Forelimb muscle (tissue), 1 donor: ENCODE results near the gene SMPD1. TPM values are rescaled to one million over a fixed set of nuclear protein-coding genes. Genes with fewer than 3 reads are reported as not detected.

Source experiments
- DNase-seq: peaks from one replicate; pipeline ENCODE4 v3.0.0-alpha.2; 2013; ENCODE audit warnings: low read depth
- polyA plus RNA-seq: library from polyadenylated mRNA; unstranded; fragments of 120-200 nt; gene quantifications from one replicate; pipeline ENCODE4 v1.2.1, GENCODE V29; 2013; ENCODE audit not compliant: insufficient read length

The SMPD1 gene
- polyA plus RNA-seq, 1 donor = 22.4 TPM

GRCh38 chr11:6414874-6415328, 24.6 kb downstream of the SMPD1 start:
- DNase-seq = no peak

DNA sequence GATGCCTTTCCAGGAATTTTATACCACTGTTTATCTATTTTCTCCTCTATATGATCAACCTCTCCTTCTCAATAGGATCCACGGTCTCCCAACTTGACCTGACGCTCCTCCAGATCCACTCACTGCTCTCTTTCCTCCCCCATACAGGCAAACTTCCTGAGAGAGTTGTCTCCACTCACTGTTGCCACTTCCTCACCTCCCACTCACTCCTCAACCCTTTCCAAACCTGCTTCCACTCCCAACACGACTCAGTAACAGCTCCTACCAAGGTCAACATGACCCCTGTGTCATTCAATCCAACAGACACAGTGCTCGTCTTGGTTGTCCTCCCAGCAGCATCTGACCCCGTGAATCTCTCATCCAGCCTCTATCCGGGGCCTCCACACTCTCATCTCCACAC, 25.5 kb downstream of the SMPD1 start:
- no peak for DNase-seq

DNA sequence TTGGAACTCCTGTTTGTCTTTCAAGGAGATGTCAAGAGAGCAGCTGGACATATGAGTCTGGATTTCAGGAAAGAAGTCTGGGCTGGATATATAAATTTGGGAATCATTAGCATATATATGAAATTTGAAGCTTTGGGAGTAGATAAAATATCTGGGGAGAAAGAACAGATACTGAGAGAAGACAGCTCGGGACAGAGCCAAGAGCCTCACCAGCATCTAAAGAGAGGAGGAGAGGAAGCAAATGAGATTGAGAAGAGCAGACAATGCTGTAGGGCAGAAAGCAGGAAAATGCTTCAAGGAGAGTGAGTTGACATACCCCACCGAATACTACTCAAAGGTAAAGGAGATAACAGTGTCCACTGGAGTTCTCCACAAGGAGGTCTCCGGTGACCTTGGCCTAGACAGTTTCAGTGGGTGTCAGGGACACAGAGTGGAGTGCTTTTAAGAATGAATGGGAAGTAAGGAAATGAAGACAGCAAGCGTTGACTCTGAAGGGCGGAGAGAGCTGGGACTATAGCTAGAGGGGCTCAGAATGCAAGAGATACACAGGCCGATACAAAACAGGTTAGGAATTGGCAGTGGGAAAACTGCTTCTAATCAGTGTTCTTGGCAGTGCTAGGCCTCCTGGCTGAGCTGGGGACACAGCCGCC, 27.8 kb downstream of the SMPD1 start:
- DNase-seq = no peak

DNA sequence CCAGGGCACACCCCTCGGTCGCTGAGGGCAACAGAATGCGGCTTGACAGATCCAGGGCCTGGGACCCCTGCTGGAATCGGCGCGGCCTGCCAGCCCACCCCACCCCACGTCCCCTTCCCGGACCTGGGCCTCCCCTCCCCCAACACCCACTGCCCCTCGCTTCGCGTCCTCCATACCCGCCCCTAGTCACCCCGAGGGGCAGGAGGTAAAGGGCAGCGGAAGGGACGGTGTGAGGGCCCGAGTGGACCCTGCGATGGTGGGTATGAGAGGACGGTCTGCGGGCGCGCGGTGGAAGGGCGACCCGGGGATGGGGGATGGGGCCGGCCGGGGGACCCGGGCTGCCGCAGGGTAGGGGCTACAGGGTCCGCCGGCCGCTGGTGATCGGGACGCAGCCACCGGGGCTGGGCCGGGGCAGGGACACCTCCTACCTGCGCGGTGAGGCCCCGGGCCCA, 28.3 kb downstream of the SMPD1 start:
- DNase-seq = no peak

DNA sequence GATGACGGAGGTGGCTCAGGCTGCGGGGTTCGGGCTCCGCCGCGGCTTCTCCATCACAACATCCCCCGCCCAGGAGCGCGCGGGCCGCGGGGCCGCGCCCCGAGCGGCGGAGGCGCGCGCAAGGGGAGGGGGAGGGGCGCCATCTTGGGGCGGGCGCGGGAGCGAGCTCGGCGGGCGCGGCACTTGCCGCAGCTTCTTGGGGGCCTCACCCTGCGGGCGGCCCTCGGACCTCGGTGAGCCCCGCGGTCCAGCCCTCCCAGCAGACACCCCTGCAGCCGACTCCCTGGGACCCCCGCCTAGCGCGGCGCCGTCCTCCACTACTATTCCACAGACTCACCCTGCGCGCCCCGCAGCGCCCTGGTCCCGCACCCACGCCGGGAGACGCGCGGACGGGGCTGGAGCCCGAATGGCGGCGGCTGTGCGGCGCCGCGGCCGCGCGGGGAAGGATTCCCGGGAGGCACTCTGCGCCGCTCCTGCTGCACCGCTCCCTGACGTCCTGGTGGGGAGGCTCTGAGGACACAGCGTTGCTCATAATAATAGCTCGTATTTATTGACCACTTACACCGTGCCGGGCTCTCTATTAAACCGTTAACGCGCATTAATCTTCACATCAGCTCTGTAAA, 28.8 kb downstream of the SMPD1 start, which contains the start of gene APBB1:
Gene APBB1 (minus strand): TSS at position 86 of the 623 bp plus-strand sequence. CDS start 7,747 bp downstream, outside the sequence.
- DNase-seq = no peak

DNA sequence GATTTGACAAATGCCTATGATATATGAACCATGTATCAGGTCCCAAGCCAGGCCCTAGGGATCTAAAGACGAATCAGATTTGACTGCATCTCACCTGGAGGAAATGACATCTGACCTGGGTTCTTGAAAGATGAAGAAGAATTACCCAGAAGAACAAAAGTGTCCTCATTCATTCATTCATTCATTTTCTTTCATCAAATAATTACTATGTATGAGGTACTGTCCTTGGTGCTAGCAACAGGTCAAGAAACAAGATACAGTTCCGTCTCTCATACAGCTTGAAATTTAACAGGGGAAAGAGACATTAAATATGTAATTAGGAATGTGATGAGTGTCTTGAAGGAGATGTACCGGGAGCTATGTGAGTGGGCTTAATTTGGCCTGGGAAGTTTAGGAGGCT, 30.4 kb downstream of the SMPD1 start:
- no peak for DNase-seq

DNA sequence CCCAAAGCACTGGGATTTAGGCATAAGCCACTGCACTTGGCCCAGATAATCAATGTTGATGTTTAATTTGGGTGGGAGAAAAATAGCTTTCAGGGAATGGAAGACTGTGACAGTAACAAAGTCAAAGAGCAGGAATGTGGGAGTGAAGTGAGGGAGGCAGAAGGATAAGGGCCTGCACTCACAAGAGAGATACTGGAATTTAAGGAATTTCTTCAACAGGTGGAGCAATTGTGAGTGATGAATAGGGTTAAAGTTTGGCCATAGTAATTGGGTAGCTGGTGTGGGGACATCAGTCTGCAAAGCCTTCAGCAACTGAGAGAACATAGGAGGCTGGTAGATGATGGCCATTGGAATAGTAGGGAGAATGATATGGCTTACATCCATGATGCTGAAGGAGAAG, 37.2 kb downstream of the SMPD1 start:
- DNase-seq = no peak

GRCh38 chr11:6431861-6432260, 41.6 kb downstream of the SMPD1 start:
- DNase-seq = no peak

- DNase-seq = no peak
These were observed 43.9 kb downstream of the SMPD1 start for GRCh38 chr11:6433998-6434660.

- no peak for DNase-seq
These were observed 47.1 kb downstream of the SMPD1 start for GRCh38 chr11:6437423-6437822.

DNA sequence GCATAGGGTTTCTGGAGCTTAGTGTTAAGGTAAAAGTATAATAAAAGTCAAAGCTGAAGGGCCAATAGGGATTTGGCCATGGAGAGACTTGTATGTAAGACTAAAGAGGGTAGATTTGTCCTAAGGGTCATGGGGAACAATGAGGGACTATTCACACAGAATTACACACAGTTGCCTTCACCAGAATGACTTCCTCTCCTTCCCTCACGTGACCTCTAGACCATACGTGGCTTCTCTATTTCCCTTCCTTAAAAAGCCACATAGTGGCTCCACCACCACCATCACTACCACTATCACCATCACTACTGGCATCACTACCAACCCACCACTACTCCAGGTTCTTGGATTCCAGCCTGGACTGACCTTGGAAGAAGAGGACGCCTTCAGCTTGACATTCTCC, 47.7 kb downstream of the SMPD1 start:
- DNase-seq = no peak

DNA sequence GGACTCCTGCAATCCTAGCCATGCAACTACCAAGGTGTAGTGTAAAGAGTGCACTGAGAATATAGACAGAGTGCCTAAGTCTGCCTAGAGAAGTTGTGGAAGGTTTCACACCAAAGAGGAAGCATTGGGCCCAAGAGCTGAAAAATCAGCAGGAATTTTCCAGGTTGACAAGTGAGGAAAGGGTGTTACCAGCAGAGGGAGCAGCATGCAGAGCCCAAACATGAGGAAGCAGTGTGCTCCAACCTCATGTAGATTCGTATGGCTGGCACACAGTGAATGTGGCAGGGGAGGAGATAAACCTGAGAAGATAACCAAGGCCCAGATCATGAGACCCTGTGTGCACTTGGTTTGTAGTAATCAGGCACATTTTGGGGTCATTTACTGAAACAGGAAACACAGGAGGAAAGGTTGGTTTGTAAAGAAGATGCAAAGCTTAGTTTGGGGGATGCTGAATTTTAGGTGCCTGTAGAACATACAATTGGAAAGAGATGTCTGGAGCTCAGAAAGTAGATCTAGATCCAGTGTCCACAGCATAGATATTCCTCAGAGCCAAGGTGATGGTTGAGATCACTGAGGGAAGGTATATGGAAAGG, 48.8 kb downstream of the SMPD1 start:
- DNase-seq = no peak

GRCh38 chr11:6440906-6441358, 50.7 kb downstream of the SMPD1 start, which contains the start of gene HPX:
Gene HPX (minus strand): TSS chr11:6440987. CDS start chr11:6440963, 24 bp downstream.
- no peak for DNase-seq

- DNase-seq = no peak
These were observed 52.2 kb downstream of the SMPD1 start for GRCh38 chr11:6442441-6442840.

- DNase-seq = no peak
These were observed 53.2 kb downstream of the SMPD1 start for GRCh38 chr11:6443269-6444003.

Other genes with a start within 250 kb of the SMPD1 start
- gene OR52B2, start 220.1 kb upstream of the SMPD1 start, polyA plus RNA-seq = not detected
- not detected for gene OR52W1, start 191.2 kb upstream of the SMPD1 start, polyA plus RNA-seq
- 0.24 TPM for gene C11orf42, start 184.9 kb upstream of the SMPD1 start, polyA plus RNA-seq
- gene FHIP1B, start 155.8 kb upstream of the SMPD1 start, polyA plus RNA-seq = 24.1 TPM
- gene CNGA4, start 151.4 kb upstream of the SMPD1 start, polyA plus RNA-seq = 0.15 TPM
- not detected for gene CCKBR, start 130.6 kb upstream of the SMPD1 start, polyA plus RNA-seq
- gene CAVIN3, start 70.0 kb upstream of the SMPD1 start, polyA plus RNA-seq = 32.5 TPM
- gene APBB1, start 28.6 kb downstream of the SMPD1 start, polyA plus RNA-seq = 29.1 TPM
- 2.5 TPM for gene HPX, start 50.5 kb downstream of the SMPD1 start, polyA plus RNA-seq
- 17.2 TPM for gene TRIM3, start 83.5 kb downstream of the SMPD1 start, polyA plus RNA-seq
- 33.1 TPM for gene ARFIP2, start 90.9 kb downstream of the SMPD1 start, polyA plus RNA-seq
- 16.3 TPM for gene TIMM10B, start 91.0 kb downstream of the SMPD1 start, polyA plus RNA-seq
- gene DNHD1, start 106.8 kb downstream of the SMPD1 start, polyA plus RNA-seq = 9.8 TPM
- gene RRP8, start 213.1 kb downstream of the SMPD1 start, polyA plus RNA-seq = 22.0 TPM
- gene ILK, start 213.3 kb downstream of the SMPD1 start, polyA plus RNA-seq = 150 TPM
- 120 TPM for gene TAF10, start 221.7 kb downstream of the SMPD1 start, polyA plus RNA-seq
- 33.7 TPM for gene TPP1, start 228.9 kb downstream of the SMPD1 start, polyA plus RNA-seq